ENCODE results near the gene CD209. TPM values are rescaled to one million over a fixed set of nuclear protein-coding genes. Genes with fewer than 3 reads are reported as not detected.

Gene CD209
- polyA plus RNA-seq, 1 experiment = not detected

- H3K27me3 ChIP-seq (ENCODE audit: control insufficient read depth, insufficient read depth, low read length) = peaks cover 20% of the 10 kb centered on the region
- CTCF ChIA-PET = no interaction called here
- H3K27ac ChIP-seq (ENCODE audit: low read depth, low read length) = no peak overlapping the region
- no peaks in the 10 kb centered on the region; the same call in 1 of the 2 replicates for H3K9me3 ChIP-seq (ENCODE audit: control insufficient read depth, insufficient read depth, low read length)
- DNase-seq (ENCODE audit: low read depth, low spot score) = no peak
- TF ChIP-seq CTCF (IDR thresholded peaks at IDR 0.05; ENCODE audit: low read depth, low read length) = no peak
- POLR2A ChIA-PET = no interaction called here
- H3K4me3 ChIP-seq (ENCODE audit: low read depth, low read length) = no peak overlapping the region
These were observed 12.8 kb downstream of the CD209 start for GRCh38 chr19:7734220-7735203.

GRCh38 chr19:7733376-7733775 lies 14.0 kb downstream of the CD209 start:
- ChIA-PET CTCF (no interaction called here), POLR2A (no interaction called here)
- Histone ChIP-seq H3K4me3 (ENCODE audit: low read depth, low read length) (no peak overlapping the region), H3K27me3 (ENCODE audit: control insufficient read depth, insufficient read depth, low read length) (peaks cover 27% of the 10 kb centered on the region), H3K9me3 (ENCODE audit: control insufficient read depth, insufficient read depth, low read length) (no peaks in the 10 kb centered on the region; the same call in 1 of the 2 replicates), H3K27ac (ENCODE audit: low read depth, low read length) (no peak overlapping the region)
- DNase-seq (ENCODE audit: low read depth, low spot score) = no peak
- no peak for TF ChIP-seq CTCF (IDR thresholded peaks at IDR 0.05; ENCODE audit: low read depth, low read length)

- peaks cover 31% of the 10 kb centered on the region for H3K27me3 ChIP-seq (ENCODE audit: control insufficient read depth, insufficient read depth, low read length)
- no peak for TF ChIP-seq CTCF (IDR thresholded peaks at IDR 0.05; ENCODE audit: low read depth, low read length)
- no peak within 1 kb of the TSS for H3K4me3 ChIP-seq (ENCODE audit: low read depth, low read length)
- ChIA-PET CTCF (no interaction called here), POLR2A (interaction anchor here (0.6 kb wide), 1 partner anchor 517 kb away, joined by 4 read pairs; no protein-coding TSS in a partner anchor)
- DNase-seq (ENCODE audit: low read depth, low spot score) = no peak
- no peaks in the 10 kb centered on the region; the same call in 1 of the 2 replicates for H3K9me3 ChIP-seq (ENCODE audit: control insufficient read depth, insufficient read depth, low read length)
- no peak within 1 kb of the TSS for H3K27ac ChIP-seq (ENCODE audit: low read depth, low read length)
These were observed 15.3 kb downstream of the CD209 start, which contains the start of gene CLEC4G for GRCh38 chr19:7732045-7732444. CLEC4G (minus strand) TSS chr19:7732110; CDS start chr19:7732102, 8 bp downstream.

DNA sequence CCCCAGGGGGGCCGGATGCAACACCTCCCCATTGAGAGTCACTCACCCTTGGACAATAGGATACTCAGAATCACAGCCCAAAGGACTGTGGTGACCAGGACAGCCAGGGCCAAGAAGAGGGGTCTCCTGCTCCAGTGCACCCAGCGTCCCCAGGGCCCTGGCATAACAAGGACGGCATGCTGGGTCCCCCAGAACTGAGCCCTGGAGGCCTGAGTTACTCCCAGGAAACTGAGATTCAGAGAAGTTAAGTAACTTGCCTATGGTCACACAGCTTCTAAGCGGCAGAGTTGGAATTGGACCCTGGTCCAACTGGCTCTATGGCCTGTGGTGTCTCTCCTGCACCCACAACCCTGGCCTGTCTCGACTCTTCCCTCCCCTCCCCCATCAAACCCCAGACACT lies 15.7 kb downstream of the CD209 start:
- Histone ChIP-seq H3K9me3 (ENCODE audit: control insufficient read depth, insufficient read depth, low read length) (no peaks in the 10 kb centered on the region; the same call in 1 of the 2 replicates), H3K4me3 (ENCODE audit: low read depth, low read length) (no peak overlapping the region), H3K27ac (ENCODE audit: low read depth, low read length) (no peak overlapping the region), H3K27me3 (ENCODE audit: control insufficient read depth, insufficient read depth, low read length) (peaks cover 31% of the 10 kb centered on the region)
- CTCF ChIA-PET = no interaction called here
- POLR2A ChIA-PET = no interaction called here
- no peak for DNase-seq (ENCODE audit: low read depth, low spot score)
- TF ChIP-seq CTCF (IDR thresholded peaks at IDR 0.05; ENCODE audit: low read depth, low read length) = no peak

DNA sequence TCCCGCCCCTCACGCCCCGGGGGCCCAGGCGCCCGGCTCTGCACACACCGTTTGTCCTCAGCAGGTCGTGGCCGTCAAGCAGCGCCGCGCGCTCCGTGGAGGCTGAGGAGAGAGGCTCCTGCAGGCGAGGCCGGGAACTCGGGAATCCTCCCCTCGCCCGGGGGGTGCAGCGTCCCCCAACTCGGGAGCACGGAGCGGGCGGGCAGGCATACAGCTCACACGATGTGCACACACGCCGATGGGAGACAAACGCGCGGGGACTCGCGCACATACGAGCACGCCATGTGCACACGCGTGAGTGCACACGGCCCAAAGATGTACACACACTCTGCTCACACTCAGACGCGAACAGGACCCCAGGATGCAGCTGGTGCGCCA lies 16.1 kb downstream of the CD209 start:
- POLR2A ChIA-PET = no interaction called here
- Histone ChIP-seq H3K9me3 (ENCODE audit: control insufficient read depth, insufficient read depth, low read length) (no peaks in the 10 kb centered on the region; the same call in 1 of the 2 replicates), H3K27me3 (ENCODE audit: control insufficient read depth, insufficient read depth, low read length) (peaks cover 31% of the 10 kb centered on the region), H3K27ac (ENCODE audit: low read depth, low read length) (no peak overlapping the region), H3K4me3 (ENCODE audit: low read depth, low read length) (no peak overlapping the region)
- DNase-seq (ENCODE audit: low read depth, low spot score) = no peak
- CTCF ChIA-PET = no interaction called here
- no peak for TF ChIP-seq CTCF (IDR thresholded peaks at IDR 0.05; ENCODE audit: low read depth, low read length)

Data from AG04450 (cell line).